ENCODE measurements around the gene THAP9.
"Not testable (repeated sequence)": the region's sequence is repeated elsewhere in the genome, so short reads cannot be mapped to it uniquely, and the experiment has no call there.

THAP9 gene

GRCh38 chr4:82893942-82894341, 6.6 kb upstream of the THAP9 start:
- DNase-seq (ENCODE audit: low read depth): no peak

GRCh38 chr4:82896755-82897154, 3.8 kb upstream of the THAP9 start:
- DNase-seq (ENCODE audit: low read depth): no peak

- DNase-seq (ENCODE audit: low read depth): no peak
Measured at GRCh38 chr4:82898322-82899243, 2.0 kb upstream of the THAP9 start.

- DNase-seq (ENCODE audit: low read depth): no peak
Measured at GRCh38 chr4:82899374-82900065, 1.0 kb upstream of the THAP9 start.

- DNase-seq (ENCODE audit: low read depth): no peak
Measured at GRCh38 chr4:82900066-82900410, 497 bp upstream of the THAP9 start.

- no peak for DNase-seq (ENCODE audit: low read depth)
Measured at GRCh38 chr4:82901183-82901718, 716 bp downstream of the THAP9 start.

- DNase-seq (ENCODE audit: low read depth): no peak
Measured at GRCh38 chr4:82903737-82904136, 3.2 kb downstream of the THAP9 start.

- no peak for DNase-seq (ENCODE audit: low read depth)
Measured at GRCh38 chr4:82905205-82905604, 4.7 kb downstream of the THAP9 start.

GRCh38 chr4:82906469-82906868, 5.9 kb downstream of the THAP9 start:
- no peak for DNase-seq (ENCODE audit: low read depth)

- no peak for DNase-seq (ENCODE audit: low read depth)
Measured at GRCh38 chr4:82909326-82909725, 8.8 kb downstream of the THAP9 start.

GRCh38 chr4:82913305-82913704, 12.8 kb downstream of the THAP9 start:
- no peak for DNase-seq (ENCODE audit: low read depth)

GRCh38 chr4:82913968-82914367, 13.4 kb downstream of the THAP9 start:
- DNase-seq (ENCODE audit: low read depth): not testable (repeated sequence)

GRCh38 chr4:82918091-82918490, 17.6 kb downstream of the THAP9 start:
- DNase-seq (ENCODE audit: low read depth): no peak

GRCh38 chr4:82919386-82919785, 18.9 kb downstream of the THAP9 start:
- DNase-seq (ENCODE audit: low read depth): no peak

GRCh38 chr4:82921795-82922194, 21.3 kb downstream of the THAP9 start:
- DNase-seq (ENCODE audit: low read depth): no peak

- no peak for DNase-seq (ENCODE audit: low read depth)
Measured at GRCh38 chr4:82930848-82931755, 30.6 kb downstream of the THAP9 start.

- DNase-seq (ENCODE audit: low read depth): no peak
Measured at GRCh38 chr4:82934441-82934840, 33.9 kb downstream of the THAP9 start.

- DNase-seq (ENCODE audit: low read depth): no peak
Measured at GRCh38 chr4:82939414-82939813, 38.9 kb downstream of the THAP9 start.

GRCh38 chr4:82947498-82947897, 47.0 kb downstream of the THAP9 start:
- no peak for DNase-seq (ENCODE audit: low read depth)

GRCh38 chr4:82948647-82949204, 48.2 kb downstream of the THAP9 start:
- DNase-seq (ENCODE audit: low read depth): no peak

- no peak for DNase-seq (ENCODE audit: low read depth)
Measured at GRCh38 chr4:82951196-82951595, 50.7 kb downstream of the THAP9 start.

GRCh38 chr4:82954212-82954611, 53.7 kb downstream of the THAP9 start:
- DNase-seq (ENCODE audit: low read depth): no peak
